ENCODE data around the gene PAFAH1B1.

Gene PAFAH1B1

DNA sequence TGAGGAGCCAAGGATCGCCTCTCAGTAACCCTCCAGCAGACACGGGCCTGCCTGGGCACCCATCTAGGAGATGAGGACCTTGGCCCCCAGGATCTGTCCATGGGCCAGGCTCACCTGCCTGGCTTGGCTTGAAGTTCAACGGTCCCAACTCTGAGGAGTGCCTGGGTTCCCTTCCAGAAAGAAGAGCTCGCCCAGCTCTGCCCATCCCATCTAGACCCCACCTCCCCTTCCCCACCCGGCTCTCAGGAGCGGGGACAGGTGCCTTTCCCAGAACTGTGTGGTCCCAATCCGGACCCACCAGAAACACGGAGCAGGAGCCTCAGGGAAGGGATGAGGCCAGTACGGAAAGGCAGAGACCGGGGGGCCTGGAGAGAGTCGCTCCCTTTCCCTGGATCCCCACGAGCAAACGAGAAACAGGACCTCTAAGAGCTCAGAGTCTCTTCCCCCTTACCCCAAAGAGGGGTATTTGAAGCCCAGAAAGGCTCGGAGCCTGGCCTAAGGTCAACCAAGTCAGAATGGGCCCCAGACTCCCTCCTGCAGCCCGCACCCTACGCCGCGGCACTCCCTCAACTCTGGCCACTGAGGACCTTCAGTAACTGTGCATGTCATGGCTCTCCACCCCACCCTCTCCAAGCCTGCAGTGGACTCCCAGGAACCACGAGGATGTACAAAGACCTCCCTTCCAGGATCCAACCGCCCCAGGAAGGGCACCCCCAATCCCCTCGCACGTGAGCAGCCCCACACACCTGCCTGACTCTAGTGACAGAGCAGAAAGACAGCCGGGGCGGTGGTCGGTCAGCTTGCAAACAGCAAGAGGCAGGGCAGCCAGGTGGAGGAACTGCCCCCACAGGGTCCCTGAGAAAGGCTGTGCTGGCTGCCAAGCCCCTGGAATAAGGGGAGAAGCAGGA lies 112.7 kb downstream of the PAFAH1B1 start:
- no peak for DNase-seq (ENCODE audit: insufficient read length, low spot score)
- no peak for TF ChIP-seq TAF1 (IDR thresholded peaks at IDR 0.05; ENCODE audit: low read depth, low read length)
- TF ChIP-seq POLR2A (IDR thresholded peaks at IDR 0.05; ENCODE audit: low read depth, low read length) = no peak
- no peak for TF ChIP-seq POLR2AphosphoS5 (IDR thresholded peaks at IDR 0.05; ENCODE audit: low read depth, low read length)
- no peak for TF ChIP-seq SPI1 (IDR thresholded peaks at IDR 0.05; ENCODE audit: low read depth, low read length)
- TF ChIP-seq PAX5 (IDR thresholded peaks at IDR 0.05; ENCODE audit: insufficient read depth, low read length, severe bottlenecking) = no peak
- TF ChIP-seq POU2F2 (IDR thresholded peaks at IDR 0.05; ENCODE audit: low read depth, low read length) = no peak
- FAIRE-seq = no peak

DNA sequence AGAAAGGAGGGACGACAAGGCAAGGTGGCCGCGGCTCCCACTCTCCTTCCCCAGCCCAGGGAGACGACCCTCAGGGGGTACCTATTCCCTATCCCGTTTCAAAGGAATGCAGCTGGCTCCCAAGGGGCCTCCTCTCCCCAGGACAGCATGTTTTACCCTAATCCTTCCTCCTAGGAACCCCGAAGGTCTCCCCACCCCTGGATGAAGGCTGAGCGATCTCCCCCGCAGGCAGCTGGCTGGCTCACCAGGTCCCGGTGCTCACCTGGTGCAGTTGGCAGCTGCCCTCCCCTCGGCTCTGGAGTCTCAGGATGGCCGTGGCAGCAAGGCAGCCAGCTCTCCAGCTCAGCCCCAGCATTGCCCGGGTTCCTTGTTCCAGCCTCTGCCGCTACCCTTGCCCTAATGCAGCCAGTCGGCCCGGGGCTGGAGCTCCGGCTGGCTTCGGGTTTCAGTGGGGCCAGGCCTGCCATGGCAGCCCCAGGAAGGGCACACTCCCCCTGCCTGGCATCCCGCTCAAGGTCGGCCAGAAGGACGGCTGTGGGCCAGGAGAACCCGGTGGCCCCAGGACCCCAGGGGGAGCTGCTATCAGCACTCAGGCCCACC lies 113.6 kb downstream of the PAFAH1B1 start:
- no peak for TF ChIP-seq POU2F2 (IDR thresholded peaks at IDR 0.05; ENCODE audit: low read depth, low read length)
- no peak for TF ChIP-seq POLR2AphosphoS5 (IDR thresholded peaks at IDR 0.05; ENCODE audit: low read depth, low read length)
- no peak for TF ChIP-seq SPI1 (IDR thresholded peaks at IDR 0.05; ENCODE audit: low read depth, low read length)
- TF ChIP-seq PAX5 (IDR thresholded peaks at IDR 0.05; ENCODE audit: insufficient read depth, low read length, severe bottlenecking) = no peak
- no peak for TF ChIP-seq POLR2A (IDR thresholded peaks at IDR 0.05; ENCODE audit: low read depth, low read length)
- FAIRE-seq = no peak

DNA sequence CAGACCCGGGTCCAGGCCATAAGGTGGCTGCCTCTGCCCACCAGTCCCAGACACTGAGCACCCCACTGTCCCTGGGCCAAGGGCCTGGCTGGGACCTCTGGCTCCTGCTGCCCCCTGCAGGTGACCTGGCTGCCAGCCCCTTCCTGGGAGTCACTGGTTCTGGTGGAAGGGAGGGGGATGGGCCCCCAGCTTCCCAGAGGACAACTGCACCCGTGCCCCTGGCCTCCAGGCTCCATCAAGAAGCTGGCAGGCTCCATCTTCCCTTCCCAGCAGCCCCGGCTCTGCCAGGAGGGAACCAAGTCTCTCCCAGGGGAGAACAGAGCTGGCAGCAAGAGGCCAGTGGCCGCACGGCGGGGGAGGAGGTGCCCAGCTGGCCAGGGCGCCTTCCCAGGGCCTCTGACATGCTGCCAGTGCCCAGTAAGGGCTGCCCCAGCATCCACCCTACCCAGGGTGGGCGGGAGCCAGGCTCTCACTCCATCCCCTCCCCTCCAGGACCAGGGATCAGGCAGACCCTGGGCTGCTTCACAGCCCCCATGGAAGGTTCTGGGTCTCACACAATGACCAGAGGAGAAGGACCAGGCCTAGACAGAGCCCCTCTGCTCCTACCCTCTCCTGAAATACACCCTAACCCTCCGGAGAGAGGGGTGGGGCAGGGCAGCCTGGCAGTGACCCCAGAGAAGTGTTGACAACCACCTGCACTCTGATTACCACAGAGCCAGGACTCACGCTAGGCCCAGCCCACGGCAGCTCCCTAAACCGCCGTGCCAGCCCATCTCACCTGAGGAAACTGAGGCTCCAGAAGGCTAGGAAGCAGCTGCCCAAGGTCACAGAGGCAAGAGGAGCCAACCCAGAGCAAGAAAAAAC lies 114.5 kb downstream of the PAFAH1B1 start:
- DNase-seq (ENCODE audit: insufficient read length, low spot score) (no peak), FAIRE-seq (peak; percentile 28)
- TF ChIP-seq POLR2A (IDR thresholded peaks at IDR 0.05; ENCODE audit: low read depth, low read length) = no peak

More for the DNA sequence above, 113.6 kb downstream of the PAFAH1B1 start:
- DNase-seq (ENCODE audit: insufficient read length, low spot score) = no peak

DNA sequence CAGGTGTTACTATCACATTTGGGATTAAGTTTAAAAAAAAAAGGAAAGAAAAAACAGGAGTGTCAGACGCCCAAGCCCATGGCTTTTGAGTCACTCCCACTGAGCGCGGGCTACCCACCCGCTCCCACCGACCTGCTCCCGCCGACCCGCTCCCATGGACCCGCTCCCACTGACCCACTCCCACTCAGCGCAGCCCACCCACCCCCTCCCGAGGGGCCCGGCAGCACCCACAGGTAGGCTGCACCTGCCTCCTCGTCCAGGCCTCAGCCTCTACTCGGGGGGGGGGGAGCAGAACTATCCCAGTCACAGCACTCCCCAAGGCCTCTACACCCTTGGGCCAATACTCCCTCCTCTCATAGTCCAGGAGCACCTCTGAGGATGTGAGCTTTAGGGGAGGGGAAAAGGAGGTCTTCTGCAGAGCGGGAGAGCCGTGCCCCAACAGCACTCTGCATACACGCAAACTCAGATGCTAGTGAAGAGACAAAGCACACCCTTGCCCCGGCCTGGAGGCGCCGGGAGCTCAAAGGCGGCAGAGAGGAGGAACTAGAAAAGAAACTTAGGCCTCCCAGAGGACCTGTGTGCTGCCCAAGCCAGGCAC lies 115.2 kb downstream of the PAFAH1B1 start:
- FAIRE-seq = peak; percentile 77
- no peak for DNase-seq (ENCODE audit: insufficient read length, low spot score)

DNA sequence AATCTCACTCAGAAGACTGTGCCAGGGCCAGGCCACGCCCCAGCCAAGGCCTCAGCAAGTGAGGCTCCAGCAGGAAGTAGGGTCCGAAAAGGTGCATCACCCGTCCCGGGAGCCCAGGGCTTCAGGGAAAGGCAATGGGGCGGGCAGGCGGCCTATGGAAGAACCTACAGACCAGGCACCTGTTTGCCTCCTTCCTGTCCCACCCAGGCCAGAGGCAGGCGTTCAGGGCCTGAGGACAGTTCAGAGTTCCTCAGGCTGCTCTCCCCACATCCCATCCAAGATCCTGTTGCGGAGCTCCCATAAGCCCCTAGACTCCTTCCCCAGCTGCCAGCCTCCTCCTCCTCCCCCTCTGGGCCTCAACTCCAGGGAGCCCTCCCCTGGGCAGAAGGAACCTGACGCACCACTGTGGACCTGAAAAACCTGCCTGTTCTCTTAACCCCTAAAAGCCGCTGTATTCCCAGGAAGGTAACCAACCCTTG lies 115.8 kb downstream of the PAFAH1B1 start:
- DNase-seq (ENCODE audit: insufficient read length, low spot score) = no peak
- no peak for FAIRE-seq
- TF ChIP-seq SPI1 (IDR thresholded peaks at IDR 0.05; ENCODE audit: low read depth, low read length) (no peak), POU2F2 (IDR thresholded peaks at IDR 0.05; ENCODE audit: low read depth, low read length) (no peak), TAF1 (IDR thresholded peaks at IDR 0.05; ENCODE audit: low read depth, low read length) (no peak), POLR2AphosphoS5 (IDR thresholded peaks at IDR 0.05; ENCODE audit: low read depth, low read length) (peak; percentile 28; the same call in 1 of the 2 replicates), POLR2A (IDR thresholded peaks at IDR 0.05; ENCODE audit: low read depth, low read length) (no peak), PAX5 (IDR thresholded peaks at IDR 0.05; ENCODE audit: insufficient read depth, low read length, severe bottlenecking) (no peak)

More for the DNA sequence above, 115.2 kb downstream of the PAFAH1B1 start:
- TF ChIP-seq POU2F2 (IDR thresholded peaks at IDR 0.05; ENCODE audit: low read depth, low read length) = no peak

DNA sequence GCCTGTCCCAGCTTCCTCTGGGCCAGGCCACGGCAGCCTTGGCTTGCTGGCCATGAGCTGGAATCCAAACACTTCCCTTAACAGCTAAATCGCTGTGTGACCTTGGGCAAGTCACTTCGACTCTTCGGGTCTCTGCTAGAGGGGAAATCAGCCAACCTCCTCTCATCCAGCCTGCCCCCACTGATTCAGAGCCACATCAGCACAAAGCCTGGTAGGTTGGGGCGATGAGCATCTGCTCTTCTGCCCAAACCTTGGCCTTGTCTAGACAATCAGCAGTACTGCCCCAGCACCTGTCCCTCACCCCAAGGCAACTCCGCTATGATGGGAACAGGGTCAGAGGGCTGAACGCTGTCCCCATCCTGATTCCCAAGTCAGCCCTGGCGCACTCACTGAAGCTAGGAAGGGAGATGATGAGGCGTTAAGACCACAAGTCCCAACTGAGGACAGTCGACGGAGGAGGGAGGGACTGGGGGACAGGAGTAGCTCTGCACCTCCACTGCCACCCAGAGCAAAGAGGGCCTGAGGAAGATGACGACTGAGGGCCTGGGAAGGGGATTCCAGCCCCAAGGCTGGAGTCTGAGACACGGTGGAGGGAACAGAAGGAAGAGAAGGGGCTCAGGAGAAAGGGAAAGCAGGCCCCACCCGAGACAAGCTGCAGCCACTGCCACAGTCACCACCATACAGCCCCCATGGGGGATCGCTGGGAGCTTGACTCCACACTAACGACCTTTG lies 116.8 kb downstream of the PAFAH1B1 start:
- TF ChIP-seq SPI1 (IDR thresholded peaks at IDR 0.05; ENCODE audit: low read depth, low read length) (no peak), POLR2A (IDR thresholded peaks at IDR 0.05; ENCODE audit: low read depth, low read length) (no peak), POLR2AphosphoS5 (IDR thresholded peaks at IDR 0.05; ENCODE audit: low read depth, low read length) (no peak), POU2F2 (IDR thresholded peaks at IDR 0.05; ENCODE audit: low read depth, low read length) (no peak), PAX5 (IDR thresholded peaks at IDR 0.05; ENCODE audit: insufficient read depth, low read length, severe bottlenecking) (no peak), TAF1 (IDR thresholded peaks at IDR 0.05; ENCODE audit: low read depth, low read length) (no peak)
- FAIRE-seq = peak; percentile 54
- no peak for DNase-seq (ENCODE audit: insufficient read length, low spot score)

DNA sequence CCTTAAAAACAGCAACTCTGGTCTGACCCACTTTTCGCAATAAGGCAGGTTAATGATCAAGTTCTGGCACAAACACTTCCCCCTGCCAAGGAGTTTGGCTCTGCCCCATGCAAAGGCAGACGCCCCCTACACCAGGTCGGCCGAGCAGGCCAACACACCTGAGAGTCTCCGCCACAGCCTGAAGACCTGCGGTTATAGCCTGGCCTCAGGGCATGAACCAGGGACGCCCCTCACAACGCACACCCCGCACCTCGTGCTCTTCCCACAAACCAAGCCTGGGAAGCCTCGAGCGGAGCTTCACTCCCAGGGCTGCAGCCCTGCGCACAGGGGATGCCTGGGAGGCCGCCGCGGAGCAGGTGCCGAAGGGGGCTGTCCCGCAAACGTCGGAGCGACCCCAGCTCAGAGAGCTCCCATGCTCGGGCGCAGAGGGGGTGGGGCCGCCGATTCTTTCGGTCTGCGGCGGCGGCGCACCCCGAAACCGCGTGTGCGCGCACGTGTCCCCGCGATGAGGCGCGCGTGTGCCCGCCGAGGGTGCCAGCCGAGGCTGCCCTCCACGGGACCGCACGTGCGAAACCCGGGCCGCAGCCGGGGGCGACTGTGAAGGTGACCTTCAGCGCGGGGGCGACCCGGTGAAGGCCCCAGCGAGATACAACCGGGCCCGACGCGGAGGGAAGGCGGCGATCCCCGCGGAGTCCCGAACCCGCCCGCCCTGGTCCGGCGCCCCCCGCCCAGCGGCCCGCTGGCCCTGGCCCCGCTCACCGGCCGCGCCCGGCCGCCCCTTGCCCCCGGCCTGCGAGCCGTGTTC lies 117.6 kb downstream of the PAFAH1B1 start:
- peak; percentile 80 for FAIRE-seq
- no peak for DNase-seq (ENCODE audit: insufficient read length, low spot score)
- no peak for TF ChIP-seq PAX5 (IDR thresholded peaks at IDR 0.05; ENCODE audit: insufficient read depth, low read length, severe bottlenecking)
- no peak for TF ChIP-seq TAF1 (IDR thresholded peaks at IDR 0.05; ENCODE audit: low read depth, low read length)
- no peak for TF ChIP-seq POLR2AphosphoS5 (IDR thresholded peaks at IDR 0.05; ENCODE audit: low read depth, low read length)
- TF ChIP-seq POLR2A (IDR thresholded peaks at IDR 0.05; ENCODE audit: low read depth, low read length) = no peak
- TF ChIP-seq SPI1 (IDR thresholded peaks at IDR 0.05; ENCODE audit: low read depth, low read length) = no peak
- no peak for TF ChIP-seq POU2F2 (IDR thresholded peaks at IDR 0.05; ENCODE audit: low read depth, low read length)
